Gastroesophageal sphincter (tissue), 3 donors: ENCODE measurements around the gene CACNG3.

Experiments
- CTCF ChIP-seq, 4 experiments: fragments of 200-600 bp in 2 of 4; fragments of 450-650 bp in 2 of 4; sonication (generic) in 1 of 4; IDR thresholded peaks; one replicate each; pipeline ENCODE4 v1.5.1; 2017 to 2019; ENCODE audit warnings: antibody characterized with exemption in 4 of 4, mild to moderate bottlenecking in 2 of 4, moderate library complexity in 2 of 4
- EP300 ChIP-seq: sonication (generic); formaldehyde crosslinking; IDR thresholded peaks from one replicate; pipeline ENCODE4 v1.6.1; 2017; ENCODE audit warnings: antibody characterized with exemption, mild to moderate bottlenecking
- POLR2A ChIP-seq, 2 donors: fragments of 450-650 bp; IDR thresholded peaks; one replicate each; pipeline ENCODE4 v1.6.1; 2017; ENCODE audit warnings: antibody characterized with exemption in 2 of 2, mild to moderate bottlenecking in 2 of 2, moderate library complexity in 1 of 2

- TF ChIP-seq CTCF (IDR thresholded peaks at IDR 0.05) (no peak), POLR2A (IDR thresholded peaks at IDR 0.05) (no peak), EP300 (no peak)
Observed at GRCh38 chr16:24396350-24397271, 140.5 kb downstream of the CACNG3 start.
